Cerebellar cortex (tissue), 1 donor: ENCODE measurements around the gene RNF214.
A peak's percentile ranks its signal among the peaks of the same experiment; 100 is the strongest.
"Not testable (repeated sequence)": the region's sequence is repeated elsewhere in the genome, so short reads cannot be mapped to it uniquely, and the experiment has no call there.

Experiments used
- DNase-seq: peaks from one replicate; pipeline ENCODE4 v3.0.0-alpha.2; 2015; ENCODE audit warnings: low spot score

Gene RNF214

GRCh38 chr11:117197516-117198456, 34.7 kb upstream of the RNF214 start:
- no peak for DNase-seq

- no peak for DNase-seq
Measured at GRCh38 chr11:117198613-117199012, 33.9 kb upstream of the RNF214 start.

GRCh38 chr11:117199053-117199915, 33.2 kb upstream of the RNF214 start, which contains the start of gene TAGLN:
TSS of gene TAGLN (plus strand) at chr11:117199370. CDS start at chr11:117203014, 3,644 bp downstream.
- peak; percentile 50 for DNase-seq

- DNase-seq: no peak
Measured at GRCh38 chr11:117199916-117200812, 32.3 kb upstream of the RNF214 start.

- no peak for DNase-seq
Measured at GRCh38 chr11:117200813-117201657, 31.4 kb upstream of the RNF214 start.

GRCh38 chr11:117201658-117202305, 30.7 kb upstream of the RNF214 start:
- DNase-seq: no peak

GRCh38 chr11:117202386-117203068, 29.9 kb upstream of the RNF214 start:
- DNase-seq: no peak

- no peak for DNase-seq
Measured at GRCh38 chr11:117203069-117203407, 29.4 kb upstream of the RNF214 start.

- DNase-seq: no peak
Measured at GRCh38 chr11:117204283-117205080, 28.0 kb upstream of the RNF214 start.

GRCh38 chr11:117205211-117205818, 27.2 kb upstream of the RNF214 start:
- DNase-seq: no peak

GRCh38 chr11:117206111-117206510, 26.4 kb upstream of the RNF214 start:
- DNase-seq: not testable (repeated sequence)

GRCh38 chr11:117206859-117207258, 25.6 kb upstream of the RNF214 start:
- not testable (repeated sequence) for DNase-seq

GRCh38 chr11:117207481-117207880, 25.0 kb upstream of the RNF214 start:
- DNase-seq: not testable (repeated sequence)

GRCh38 chr11:117208710-117209109, 23.8 kb upstream of the RNF214 start:
- DNase-seq: not testable (repeated sequence)

GRCh38 chr11:117209351-117210125, 22.9 kb upstream of the RNF214 start:
- not testable (repeated sequence) for DNase-seq

GRCh38 chr11:117210620-117211019, 21.9 kb upstream of the RNF214 start:
- DNase-seq: no peak

GRCh38 chr11:117212697-117213355, 19.6 kb upstream of the RNF214 start:
- DNase-seq: no peak
